ELR (cell line): ENCODE results near the gene SH2D3C.

ENCODE experiments used
- DNase-seq: peaks from one replicate; pipeline ENCODE4 v3.0.0-alpha.2; 2015; ENCODE audit warnings: low read depth

Gene SH2D3C

DNA sequence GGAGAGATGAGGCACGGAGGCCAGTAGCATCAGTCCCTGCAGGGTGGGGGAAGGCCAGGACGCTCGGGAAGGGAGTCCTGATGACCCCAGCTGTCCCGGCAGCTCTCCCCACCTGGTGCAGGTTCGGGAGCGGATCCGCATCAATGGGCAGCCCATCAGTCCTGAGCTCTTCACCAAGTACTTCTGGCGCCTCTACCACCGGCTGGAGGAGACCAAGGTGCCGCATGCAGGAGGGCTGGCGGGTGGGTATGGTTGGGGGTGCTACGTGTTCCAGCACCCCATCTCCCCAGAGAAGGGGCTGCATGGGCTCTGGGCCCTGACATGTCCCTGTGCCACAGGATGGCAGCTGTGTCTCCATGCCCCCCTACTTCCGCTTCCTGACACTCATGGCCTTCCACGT is 28.4 kb upstream of the SH2D3C start:
- no peak for DNase-seq

- peak; percentile 58 for DNase-seq
These were observed 27.2 kb upstream of the SH2D3C start for GRCh38 chr9:127805620-127806019.

DNA sequence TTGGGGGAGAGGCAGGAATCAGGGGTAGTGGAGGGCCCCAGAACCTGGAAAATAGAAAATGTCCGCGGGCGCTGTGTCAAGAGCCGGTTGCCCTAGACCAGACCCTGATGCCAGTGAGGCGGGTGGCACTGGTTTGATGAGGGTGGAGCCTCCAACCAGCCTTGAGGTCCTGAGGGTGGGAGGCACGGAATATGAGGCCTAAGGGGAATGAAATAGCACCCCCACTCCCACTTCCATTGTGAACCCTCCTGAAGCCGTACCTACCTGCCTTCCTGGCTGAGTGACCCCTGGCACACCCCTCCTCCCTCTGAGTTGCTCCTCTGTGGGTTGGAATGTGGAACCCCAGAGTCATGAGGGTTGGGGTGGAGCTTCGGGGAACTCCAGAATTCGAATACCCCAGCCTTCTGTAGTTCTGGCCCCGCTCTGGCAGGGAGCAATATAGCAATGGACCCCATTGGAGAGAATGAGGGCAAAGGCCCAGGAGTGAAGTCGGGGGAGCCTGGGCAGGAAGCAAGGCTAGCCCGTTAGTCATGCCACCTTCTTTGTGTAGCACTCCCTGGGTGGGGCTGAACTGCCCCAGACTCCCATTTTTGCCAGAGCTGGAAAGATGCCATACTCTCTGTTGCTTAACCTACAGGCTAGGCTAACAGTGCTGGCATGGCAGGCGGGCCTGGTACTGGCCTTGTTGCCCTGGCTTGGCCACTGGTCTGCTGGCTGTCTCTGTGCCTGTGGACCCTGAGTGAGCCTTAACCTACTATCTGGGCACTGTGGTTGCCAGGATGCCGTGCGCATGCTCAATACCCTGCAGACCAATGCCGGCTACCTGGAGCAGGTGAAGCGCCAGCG is 25.3 kb upstream of the SH2D3C start:
- peak; percentile 68 for DNase-seq

DNA sequence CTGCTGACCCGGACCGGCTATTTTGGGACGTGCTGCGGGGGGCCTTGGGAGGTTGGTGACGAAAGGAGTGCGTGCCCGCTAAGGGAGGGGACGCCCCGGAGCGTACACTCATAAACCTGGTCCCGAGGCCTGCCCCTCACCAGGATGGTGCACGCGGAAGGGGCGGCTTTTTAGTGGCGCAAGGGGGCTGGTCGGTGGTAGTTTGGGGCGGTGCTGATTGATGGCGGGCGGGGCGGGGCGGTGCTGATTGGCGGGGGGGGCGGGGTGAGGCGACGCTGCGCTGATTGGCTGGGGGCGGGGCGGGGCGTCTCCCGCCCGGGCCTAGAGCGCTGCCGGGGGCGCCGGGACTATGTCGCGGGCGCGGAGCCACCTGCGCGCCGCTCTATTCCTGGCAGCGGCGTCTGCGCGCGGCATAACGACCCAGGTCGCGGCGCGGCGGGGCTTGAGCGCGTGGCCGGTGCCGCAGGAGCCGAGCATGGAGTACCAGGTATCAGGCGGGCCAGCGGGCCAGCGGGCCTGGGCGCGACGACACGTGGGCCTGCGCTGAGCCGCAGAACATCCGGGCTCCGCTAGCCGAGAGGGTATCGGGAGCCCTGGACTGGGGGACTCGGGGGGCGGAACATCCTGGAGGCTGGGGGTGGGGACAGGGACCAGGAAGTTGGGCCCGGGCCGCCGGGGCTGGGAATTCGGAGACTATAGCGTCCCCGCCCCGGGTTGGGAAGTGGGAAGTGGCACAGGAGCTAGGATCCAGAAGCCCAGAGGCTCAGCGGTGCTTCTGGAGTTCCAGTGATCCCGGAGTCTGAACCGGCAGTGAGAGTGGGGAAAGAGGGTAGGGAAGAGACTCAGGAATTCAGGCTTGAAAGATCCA is 24.3 kb upstream of the SH2D3C start, which contains the start of gene FPGS:
Gene FPGS, plus strand, starts transcription at position 307 of the 868 bp plus-strand sequence. Its CDS starts 43 bp downstream, at position 350.
- peak; percentile 91 for DNase-seq

- DNase-seq, result no peak
These were observed 23.6 kb upstream of the SH2D3C start for GRCh38 chr9:127801955-127802575.

DNA sequence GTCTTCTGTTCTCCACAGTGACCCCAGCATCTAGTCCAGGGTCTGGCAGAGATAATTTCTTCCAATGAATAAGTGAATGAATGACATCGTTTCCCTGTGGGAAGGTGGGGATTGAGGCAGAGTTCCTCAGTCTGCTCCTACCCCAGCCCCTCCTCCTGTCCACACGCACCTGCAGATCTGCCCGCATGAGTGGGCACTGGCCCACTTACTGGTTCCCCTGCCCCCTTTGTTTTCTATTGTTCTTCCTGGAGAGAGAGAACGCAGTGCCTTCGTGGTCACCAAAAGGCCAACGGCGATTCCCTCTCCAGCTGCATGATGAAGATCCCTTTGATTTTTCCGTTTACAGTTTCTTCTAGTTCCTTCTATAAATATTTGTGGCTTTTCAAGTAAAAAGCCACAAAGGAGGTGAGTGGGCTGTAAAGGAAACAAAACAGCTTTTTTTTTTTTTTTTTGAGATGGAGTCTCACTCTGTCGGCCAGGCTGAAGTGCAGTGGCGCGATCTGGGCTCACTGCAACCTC is 18.4 kb upstream of the SH2D3C start:
- peak; percentile 62 for DNase-seq

DNA sequence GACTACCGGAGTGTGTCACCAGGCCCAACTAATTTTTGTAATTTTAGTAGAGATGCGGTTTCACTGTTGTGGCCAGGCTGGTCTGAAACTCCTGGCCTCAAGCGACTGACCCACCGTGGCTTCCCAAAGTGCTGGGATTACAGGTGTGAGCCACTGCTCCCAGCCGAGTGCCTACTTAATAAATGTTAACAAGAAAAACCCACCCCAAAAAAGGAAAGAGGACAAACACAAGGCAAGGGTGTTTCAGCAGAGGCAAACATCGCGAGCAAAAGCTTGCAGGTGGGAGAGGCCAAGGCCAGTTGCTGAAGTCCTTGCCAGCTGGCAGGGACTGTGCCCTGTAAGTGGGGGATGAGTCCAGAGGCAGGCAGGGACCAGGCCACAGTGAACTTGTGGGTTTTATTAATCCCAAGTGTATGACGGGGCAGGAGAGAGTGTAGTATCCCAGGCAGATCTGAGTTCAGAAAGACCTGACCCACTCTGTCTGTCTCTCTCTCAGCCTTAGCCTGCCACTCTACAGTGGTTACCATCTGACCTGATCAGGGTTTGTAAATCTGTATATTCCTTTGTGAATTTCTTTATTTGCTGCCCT is 17.9 kb upstream of the SH2D3C start:
- peak; percentile 27 for DNase-seq

- DNase-seq, result no peak
These were observed 15.7 kb upstream of the SH2D3C start for GRCh38 chr9:127794001-127794791.

DNA sequence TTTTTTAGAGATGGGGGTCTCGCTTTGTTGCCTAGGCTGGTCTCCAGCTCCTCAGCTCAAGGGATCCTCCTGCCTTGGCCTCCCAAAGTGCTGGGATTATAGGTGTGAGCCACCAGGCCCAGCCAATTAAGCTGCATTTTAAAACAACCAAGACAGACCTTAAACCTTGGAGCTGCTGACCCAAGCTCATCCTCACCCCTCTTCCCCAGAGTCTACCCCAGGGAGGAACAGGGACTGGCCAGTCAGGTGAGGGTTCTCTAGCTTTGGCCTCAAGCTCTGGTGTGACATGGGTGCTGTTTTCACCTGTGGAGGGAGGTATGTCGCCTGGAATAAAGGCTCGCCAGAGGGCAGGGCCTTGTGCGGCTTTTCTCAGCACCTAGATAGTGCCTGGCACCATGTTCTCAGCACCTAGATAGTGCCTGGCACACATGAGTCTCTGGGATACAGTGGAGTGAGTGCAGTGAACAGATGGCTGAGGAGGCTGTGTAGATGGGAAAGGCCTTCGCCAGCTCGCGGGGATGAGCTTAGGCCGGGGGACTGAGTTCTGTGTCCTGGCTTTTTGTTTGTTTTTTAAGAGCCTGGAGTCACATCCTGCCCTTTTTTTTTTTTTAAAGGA is 14.7 kb upstream of the SH2D3C start:
- DNase-seq, result peak; percentile 32

GRCh38 chr9:127792417-127793031 is 14.1 kb upstream of the SH2D3C start:
- no peak for DNase-seq

DNA sequence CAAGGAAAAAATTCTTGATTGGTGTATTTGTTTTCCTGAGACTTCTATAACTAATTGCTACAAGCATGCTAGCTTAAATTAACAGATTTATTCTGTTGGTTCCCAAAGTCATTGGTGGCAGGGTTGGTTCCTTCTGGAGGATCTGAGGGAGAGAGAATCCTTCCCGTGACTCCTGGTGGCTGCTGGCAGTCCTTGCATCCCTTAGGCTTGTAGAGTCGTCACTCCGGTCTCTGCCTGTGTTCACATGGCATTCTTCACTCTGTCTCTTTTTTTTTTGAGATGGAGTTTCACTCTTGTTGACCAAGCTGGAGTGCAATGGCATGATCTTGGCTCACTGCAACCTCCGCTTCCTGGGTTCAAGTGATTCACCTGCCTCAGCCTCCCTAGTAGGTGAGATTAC is 12.6 kb upstream of the SH2D3C start:
- no peak for DNase-seq

DNA sequence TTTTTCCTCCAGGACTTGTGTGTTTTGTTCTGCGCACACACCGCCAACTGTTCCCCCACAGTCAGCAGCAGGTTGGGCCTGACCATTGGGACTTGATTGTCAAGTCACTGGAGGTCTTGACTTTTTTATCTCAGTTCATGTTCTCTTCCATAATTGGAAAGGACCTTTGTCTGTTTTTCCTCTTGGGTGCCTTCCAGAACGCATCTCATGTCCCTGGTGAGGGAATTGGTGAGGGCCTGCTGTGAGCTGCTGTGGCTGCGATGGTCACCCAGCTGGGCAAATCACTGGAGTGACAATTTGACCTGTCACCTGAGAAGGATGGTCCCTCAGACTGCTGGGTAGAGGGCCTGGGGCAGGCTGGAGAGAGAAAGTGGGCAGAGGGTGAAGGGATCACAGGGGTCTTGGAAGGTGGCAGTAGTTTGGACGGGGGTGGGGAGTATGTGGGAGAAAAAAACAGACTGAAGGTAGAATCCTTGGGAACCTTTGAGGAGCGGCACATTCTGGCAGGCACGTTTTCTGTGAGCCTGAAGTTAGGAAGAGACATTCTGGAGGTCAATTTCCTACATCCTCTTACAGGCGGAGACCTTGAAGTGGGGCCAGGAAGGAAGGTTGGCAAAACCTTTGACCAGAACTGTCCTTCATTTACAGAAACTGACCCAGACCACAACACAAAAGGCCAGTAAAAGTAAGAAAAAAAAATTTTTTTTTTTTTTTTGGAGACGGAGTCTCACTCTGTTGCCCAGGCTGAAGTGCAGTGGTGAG is 11.8 kb upstream of the SH2D3C start:
- DNase-seq, result no peak

DNA sequence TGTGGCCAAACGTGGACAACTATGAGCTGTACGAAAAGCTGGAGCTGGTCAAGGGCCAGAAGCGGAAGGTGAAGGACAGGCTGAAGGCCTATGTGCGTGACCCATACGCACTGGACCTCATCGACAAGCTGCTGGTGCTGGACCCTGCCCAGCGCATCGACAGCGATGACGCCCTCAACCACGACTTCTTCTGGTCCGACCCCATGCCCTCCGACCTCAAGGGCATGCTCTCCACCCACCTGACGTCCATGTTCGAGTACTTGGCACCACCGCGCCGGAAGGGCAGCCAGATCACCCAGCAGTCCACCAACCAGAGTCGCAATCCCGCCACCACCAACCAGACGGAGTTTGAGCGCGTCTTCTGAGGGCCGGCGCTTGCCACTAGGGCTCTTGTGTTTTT is 10.7 kb upstream of the SH2D3C start:
- DNase-seq, result no peak

DNA sequence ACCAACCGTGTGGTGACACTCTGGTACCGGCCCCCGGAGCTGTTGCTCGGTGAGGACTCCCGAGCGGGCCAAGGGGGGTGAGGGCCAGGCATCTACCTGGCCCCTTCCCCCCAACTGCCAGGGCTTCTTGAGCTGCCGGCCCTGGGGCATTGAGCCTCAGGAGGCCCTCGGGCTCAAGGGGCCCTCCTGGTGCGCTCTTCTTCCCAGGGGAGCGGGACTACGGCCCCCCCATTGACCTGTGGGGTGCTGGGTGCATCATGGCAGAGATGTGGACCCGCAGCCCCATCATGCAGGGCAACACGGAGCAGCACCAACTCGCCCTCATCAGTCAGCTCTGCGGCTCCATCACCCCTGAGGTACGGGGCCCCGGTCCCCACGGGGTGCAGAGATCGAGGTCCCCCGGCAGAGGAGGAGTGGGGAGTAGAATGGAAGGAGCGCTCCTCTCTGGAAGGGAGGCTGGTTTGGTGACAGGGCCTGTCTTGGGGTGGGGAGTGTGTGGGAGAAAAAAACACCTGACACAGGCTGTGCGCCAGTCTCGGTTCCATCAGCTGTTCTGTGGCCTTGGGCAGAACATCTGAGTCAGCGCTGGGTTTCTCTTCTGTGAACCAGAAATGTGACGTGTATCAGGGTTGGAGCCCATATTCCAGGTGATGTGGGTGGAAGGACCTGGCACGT is 10.0 kb upstream of the SH2D3C start:
- DNase-seq, result no peak

DNA sequence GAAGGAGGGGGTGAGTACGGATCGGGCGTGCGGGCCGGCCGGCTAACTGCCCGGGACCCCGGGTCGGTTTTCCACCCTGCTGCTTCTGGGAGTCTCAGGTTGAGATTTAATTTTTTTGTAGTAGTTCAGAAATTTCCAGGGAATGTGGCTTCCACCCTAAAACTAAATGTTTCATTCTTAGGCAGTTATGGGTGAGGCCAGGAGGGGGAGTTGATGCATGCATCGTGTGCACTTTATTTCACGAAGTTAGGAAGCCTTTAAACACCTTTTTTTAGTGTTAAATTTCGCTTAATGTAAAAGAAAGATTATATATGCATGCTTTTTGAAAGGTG is 8.3 kb upstream of the SH2D3C start:
- no peak for DNase-seq

- peak; percentile 94 for DNase-seq
These were observed 7.7 kb upstream of the SH2D3C start, which contains the start of gene CDK9 for GRCh38 chr9:127785933-127786772. TSS of gene CDK9 (plus strand) at chr9:127786034. CDS start at chr9:127786149, 115 bp downstream.

DNA sequence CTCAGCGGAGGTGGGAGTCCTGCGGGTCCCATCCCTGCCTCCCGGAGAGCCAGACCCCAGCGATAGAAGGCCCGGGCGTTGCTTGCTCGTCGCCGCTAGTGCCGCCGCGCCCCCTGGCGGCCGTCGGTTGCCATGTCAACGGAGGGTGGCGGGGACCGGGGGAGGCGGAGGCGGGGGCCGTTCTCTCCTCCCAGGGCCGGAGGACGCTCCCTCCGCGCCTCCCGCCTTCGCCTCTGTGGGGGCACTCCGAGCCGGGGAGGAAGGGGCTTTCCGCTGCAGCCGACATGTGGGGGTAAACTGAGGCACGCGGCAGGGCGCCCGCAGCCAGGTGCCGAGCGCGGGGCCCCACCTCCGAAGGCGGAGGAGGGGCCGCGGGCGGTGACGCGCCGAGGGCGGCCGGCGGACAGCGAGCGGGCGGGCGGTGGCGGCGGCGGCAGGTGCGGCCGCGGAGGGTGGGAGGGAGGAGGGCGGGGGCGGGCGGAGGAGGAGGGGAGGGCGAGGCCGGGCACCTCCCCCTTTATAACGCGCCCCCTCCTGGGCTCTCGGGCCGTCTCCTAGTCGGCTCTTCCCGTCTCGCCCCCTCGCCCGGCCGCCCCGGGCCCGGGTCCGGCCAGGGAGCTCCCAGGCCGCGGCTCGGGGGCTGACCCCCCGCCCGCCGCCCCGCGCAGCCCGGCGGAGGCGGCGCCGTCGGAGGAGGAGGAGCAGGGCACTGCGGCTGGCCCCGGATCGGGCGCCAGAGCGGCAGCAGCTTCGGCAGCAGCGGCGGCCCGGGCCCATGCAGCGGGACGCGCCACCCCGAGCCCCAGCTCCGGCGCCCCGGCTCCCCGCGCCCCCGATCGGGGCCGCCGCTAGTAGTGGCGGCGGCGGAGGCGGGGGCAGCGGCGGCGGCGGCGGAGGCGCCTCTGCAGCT is 6.8 kb upstream of the SH2D3C start:
- DNase-seq, result peak; percentile 81
